Measurements from ENCODE around the gene MRPL58. TPM values are rescaled to one million over a fixed set of nuclear protein-coding genes. Genes with fewer than 3 reads are reported as not detected.

The MRPL58 gene
- total RNA-seq, 1 experiment from 2014 or later, result 41.0 TPM

GRCh38 chr17:75064460-75064859 lies 52.0 kb downstream of the MRPL58 start:
- Mint-ChIP-seq H3K27me3 (ENCODE audit: low read depth) (no peaks in the 10 kb centered on the region; the same call in none of the 2 replicates), H3K4me1 (peaks cover 0 to 7% of the 10 kb centered on the region in 2 experiments; a peak in 2 of 4 replicates), H3K27ac (peak overlapping the region in 1 of 3 experiments; percentile 30; a peak in 2 of 7 replicates), H3K9me3 (no peaks in the 10 kb centered on the region), H3K4me3 (no peak overlapping the region), H3K36me3 (ENCODE audit: insufficient read depth in 1 of 3, low read depth in 3 of 3) (peaks cover 34 to 60% (median 56%) of the 10 kb centered on the region in 3 experiments)
- WGBS (ENCODE audit: extremely low coverage, insufficient read length, low lambda C conversion rate), result no CpG with 5 or more reads among the region's 8 CpGs
- Histone ChIP-seq H3K56ac (ENCODE audit: insufficient read length, low read depth, low read length) (no peak overlapping the region), H3K23ac (ENCODE audit: insufficient read length, low read depth, low read length) (no peak overlapping the region), H2BK20ac (ENCODE audit: low read depth, low read length, poor library complexity, severe bottlenecking) (no peak overlapping the region), H3K9ac (ENCODE audit: extremely low read depth, insufficient read length, low read length) (no peak overlapping the region), H2BK5ac (ENCODE audit: insufficient read length, low read length) (no peak overlapping the region), H2AFZ (ENCODE audit: low read length) (no peak overlapping the region), H3K27ac (ENCODE audit: insufficient read length, low read depth, low read length) (no peak overlapping the region), H3K79me1 (ENCODE audit: insufficient read depth, low read depth, low read length, poor library complexity, severe bottlenecking) (no peaks in the 10 kb centered on the region), H4K5ac (ENCODE audit: insufficient read length, low read depth, low read length) (no peak overlapping the region), H4K91ac (ENCODE audit: insufficient read length, low read depth, low read length) (no peak overlapping the region), H3K4ac (ENCODE audit: low read depth, low read length) (no peak overlapping the region), H2BK15ac (ENCODE audit: low read depth, low read length) (no peak overlapping the region), H2BK120ac (ENCODE audit: low read depth, low read length, poor library complexity, severe bottlenecking) (no peak overlapping the region), H2BK12ac (ENCODE audit: insufficient read length, low read depth, low read length) (no peak overlapping the region), H3K9me3 (ENCODE audit: control insufficient read depth, low read depth, low read length) (no peaks in the 10 kb centered on the region), H3K27me3 (ENCODE audit: insufficient read depth, low read length) (no peaks in the 10 kb centered on the region), H3T11ph (ENCODE audit: low read length) (no peak overlapping the region), H3K4me1 (ENCODE audit: insufficient read depth, low read length) (no peaks in the 10 kb centered on the region), H2AK5ac (ENCODE audit: insufficient read length, low read length) (no peak overlapping the region), H3K14ac (ENCODE audit: insufficient read depth, low read length) (no peak overlapping the region), H3K79me2 (ENCODE audit: insufficient read depth, low read length) (no peaks in the 10 kb centered on the region; the same call in 1 of the 2 replicates), H3K4me2 (ENCODE audit: insufficient read depth, insufficient read length, low read length) (no peak overlapping the region), H3K23me2 (ENCODE audit: insufficient read length, low read depth, low read length, poor library complexity, severe bottlenecking) (no peaks in the 10 kb centered on the region), H4K20me1 (ENCODE audit: control insufficient read depth, insufficient read depth, insufficient read length) (peaks cover 3% of the 10 kb centered on the region), H3K18ac (ENCODE audit: insufficient read length, low read depth, low read length) (no peak overlapping the region), H4K8ac (replicated peaks; ENCODE audit: insufficient read length, low read depth, low read length) (no peak overlapping the region)
- DNase-seq, result no peak
- no peak for TF ChIP-seq CTCF (conservative IDR thresholded peaks at IDR 0.05)
